Measurements from ENCODE around the gene B3GNT7. TPM values are rescaled to one million over a fixed set of nuclear protein-coding genes. Genes with fewer than 3 reads are reported as not detected.

The B3GNT7 gene
- total and polyA plus RNA-seq, 2 experiments from 2014 or later, result not detected

DNA sequence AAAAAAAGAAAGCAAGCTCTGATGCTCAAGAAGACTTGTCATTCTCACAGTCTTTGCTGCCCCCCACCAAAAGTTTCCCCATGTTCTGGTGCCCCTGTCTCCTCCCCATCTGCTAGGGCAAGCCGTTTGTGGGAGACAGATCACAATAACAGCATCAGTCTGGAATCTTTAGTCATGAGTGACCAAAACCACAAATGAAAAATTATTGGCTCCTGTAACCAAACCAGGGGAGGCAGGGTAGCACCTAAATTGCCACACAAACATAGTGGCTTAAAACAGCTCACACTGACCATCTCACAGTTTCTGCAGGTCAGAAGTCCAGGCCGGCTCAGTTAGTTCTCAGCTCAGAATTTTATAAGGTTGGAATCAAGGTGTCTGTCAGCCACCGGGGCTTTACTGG lies 9.1 kb upstream of the B3GNT7 start:
- WGBS, 2 experiments (ENCODE audit: low coverage in 1 of 2, low lambda C conversion rate in 2 of 2, missing lambda C conversion rate in 2 of 2), result 46 to 53% methylated on average over 3 of the region's 3 CpGs
- Histone ChIP-seq H3F3A (ENCODE audit: insufficient read depth) (peaks cover 10% of the 10 kb centered on the region; the same call in 1 of the 2 replicates), H3K4me2 (ENCODE audit: unreplicated experiment) (peak overlapping the region; percentile 31), H3K4me3 (no peak overlapping the region), H3K36me3 (ENCODE audit: low read depth) (no peaks in the 10 kb centered on the region), H3K79me2 (ENCODE audit: insufficient read depth) (no peaks in the 10 kb centered on the region), H3K9ac (no peak overlapping the region), H4K20me1 (ENCODE audit: insufficient read depth) (no peaks in the 10 kb centered on the region), H3K9me2 (ENCODE audit: insufficient read depth) (no peaks in the 10 kb centered on the region), H2AFZ (no peak overlapping the region), H3K9me3 (ENCODE audit: low read depth) (peaks cover 3% of the 10 kb centered on the region), H3K27ac (0 out of 2 replicates have a peak overlapping the region, but pooled peaks have one; percentile 12), H3K4me1 (ENCODE audit: insufficient read depth) (peaks cover 11% of the 10 kb centered on the region), H3K27me3 (replicated peaks; ENCODE audit: insufficient read depth) (no peaks in the 10 kb centered on the region)
- peak; percentile 83 for DNase-seq
- in situ Hi-C loops (cut with MboI), result no loop called here
- TF ChIP-seq EZH2 (IDR thresholded peaks at IDR 0.05; ENCODE audit: insufficient read depth, poor library complexity, severe bottlenecking) (no peak), EZH2phosphoT487 (IDR thresholded peaks at IDR 0.05; ENCODE audit: insufficient read depth, low read depth) (no peak)

GRCh38 chr2:231387904-231388724 lies 7.4 kb upstream of the B3GNT7 start:
- Histone ChIP-seq H3K36me3 (ENCODE audit: low read depth) (no peaks in the 10 kb centered on the region), H3K4me2 (ENCODE audit: unreplicated experiment) (no peak overlapping the region), H2AFZ (0 out of 2 replicates have a peak overlapping the region, but pooled peaks have one; percentile 25), H3K27ac (no peak overlapping the region), H3K9ac (no peak overlapping the region), H3F3A (ENCODE audit: insufficient read depth) (peaks cover 10% of the 10 kb centered on the region; the same call in 1 of the 2 replicates), H3K27me3 (replicated peaks; ENCODE audit: insufficient read depth) (no peaks in the 10 kb centered on the region), H3K4me3 (no peak overlapping the region), H3K9me3 (ENCODE audit: low read depth) (peaks cover 3% of the 10 kb centered on the region), H3K4me1 (ENCODE audit: insufficient read depth) (peaks cover 11% of the 10 kb centered on the region), H4K20me1 (ENCODE audit: insufficient read depth) (no peaks in the 10 kb centered on the region), H3K9me2 (ENCODE audit: insufficient read depth) (no peaks in the 10 kb centered on the region), H3K79me2 (ENCODE audit: insufficient read depth) (no peaks in the 10 kb centered on the region)
- 68 to 79% methylated on average over 21 to 26 of the region's 26 CpGs for WGBS, 2 experiments (ENCODE audit: low coverage in 1 of 2, low lambda C conversion rate in 2 of 2, missing lambda C conversion rate in 2 of 2)
- in situ Hi-C loops (cut with MboI), result no loop called here
- TF ChIP-seq EZH2 (IDR thresholded peaks at IDR 0.05; ENCODE audit: insufficient read depth, poor library complexity, severe bottlenecking) (no peak), EZH2phosphoT487 (IDR thresholded peaks at IDR 0.05; ENCODE audit: insufficient read depth, low read depth) (no peak)
- DNase-seq, result peak; percentile 62

DNA sequence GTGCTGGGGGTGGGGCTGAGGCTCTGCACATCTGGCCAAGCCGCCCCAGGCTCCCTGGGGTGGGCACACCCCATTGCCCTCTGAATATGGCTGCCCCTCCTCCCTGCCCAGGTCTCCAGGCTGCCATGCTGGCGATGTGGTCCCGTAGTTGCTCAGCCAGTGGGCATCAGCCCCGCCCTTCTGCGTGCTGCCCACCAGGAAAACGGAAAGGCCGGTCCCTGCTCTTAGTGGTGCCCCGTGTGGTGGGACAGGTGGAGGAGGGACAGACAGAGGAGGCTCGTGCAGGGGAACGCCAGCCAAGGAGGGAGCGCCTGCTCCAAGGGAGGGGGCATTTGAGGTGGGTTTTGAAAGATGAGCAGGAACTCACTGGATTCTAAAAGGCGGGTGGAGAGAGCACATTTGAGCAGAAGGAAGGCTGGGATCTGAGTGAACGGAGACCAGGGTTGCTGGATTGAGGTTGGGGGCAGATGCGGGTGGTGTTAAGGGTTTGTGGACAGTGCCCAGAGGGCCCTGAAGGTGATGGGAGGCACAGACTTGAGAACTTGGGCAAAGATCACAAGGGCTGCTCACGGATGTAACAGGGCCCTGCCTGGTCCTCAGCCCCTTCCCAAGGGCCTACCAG lies 6.7 kb upstream of the B3GNT7 start:
- in situ Hi-C loops (cut with MboI), result no loop called here
- Histone ChIP-seq H3K9me2 (ENCODE audit: insufficient read depth) (no peaks in the 10 kb centered on the region), H3K27me3 (replicated peaks; ENCODE audit: insufficient read depth) (no peaks in the 10 kb centered on the region), H3K4me2 (ENCODE audit: unreplicated experiment) (no peak overlapping the region), H3K4me1 (ENCODE audit: insufficient read depth) (peaks cover 11% of the 10 kb centered on the region), H2AFZ (no peak overlapping the region), H3K9ac (no peak overlapping the region), H3K4me3 (no peak overlapping the region), H3K79me2 (ENCODE audit: insufficient read depth) (no peaks in the 10 kb centered on the region), H4K20me1 (ENCODE audit: insufficient read depth) (no peaks in the 10 kb centered on the region), H3K9me3 (ENCODE audit: low read depth) (peaks cover 3% of the 10 kb centered on the region), H3K27ac (no peak overlapping the region), H3K36me3 (ENCODE audit: low read depth) (no peaks in the 10 kb centered on the region), H3F3A (ENCODE audit: insufficient read depth) (peaks cover 10% of the 10 kb centered on the region; the same call in 1 of the 2 replicates)
- TF ChIP-seq EZH2 (IDR thresholded peaks at IDR 0.05; ENCODE audit: insufficient read depth, poor library complexity, severe bottlenecking) (no peak), EZH2phosphoT487 (IDR thresholded peaks at IDR 0.05; ENCODE audit: insufficient read depth, low read depth) (no peak)
- no peak for DNase-seq
- WGBS, 2 experiments (ENCODE audit: low coverage in 1 of 2, low lambda C conversion rate in 2 of 2, missing lambda C conversion rate in 2 of 2), result 85 to 87% methylated on average over 15 of the region's 15 CpGs

GRCh38 chr2:231390667-231391066 lies 4.8 kb upstream of the B3GNT7 start:
- Histone ChIP-seq H3F3A (ENCODE audit: insufficient read depth) (peaks cover 6% of the 10 kb centered on the region; the same call in 1 of the 2 replicates), H3K79me2 (ENCODE audit: insufficient read depth) (no peaks in the 10 kb centered on the region), H3K27ac (no peak overlapping the region), H3K27me3 (replicated peaks; ENCODE audit: insufficient read depth) (peaks cover 14% of the 10 kb centered on the region; the same call in 1 of the 2 replicates), H3K4me1 (ENCODE audit: insufficient read depth) (peaks cover 11% of the 10 kb centered on the region), H3K9me3 (ENCODE audit: low read depth) (no peaks in the 10 kb centered on the region), H3K4me3 (no peak overlapping the region), H3K9ac (no peak overlapping the region), H3K36me3 (ENCODE audit: low read depth) (no peaks in the 10 kb centered on the region), H2AFZ (no peak overlapping the region), H3K4me2 (ENCODE audit: unreplicated experiment) (no peak overlapping the region), H4K20me1 (ENCODE audit: insufficient read depth) (no peaks in the 10 kb centered on the region), H3K9me2 (ENCODE audit: insufficient read depth) (no peaks in the 10 kb centered on the region)
- DNase-seq, result no peak
- in situ Hi-C loops (cut with MboI), result no loop called here
- 77 to 78% methylated on average over 8 of the region's 8 CpGs for WGBS, 2 experiments (ENCODE audit: low coverage in 1 of 2, low lambda C conversion rate in 2 of 2, missing lambda C conversion rate in 2 of 2)
- no peak for TF ChIP-seq EZH2 (IDR thresholded peaks at IDR 0.05; ENCODE audit: insufficient read depth, poor library complexity, severe bottlenecking)
- TF ChIP-seq EZH2phosphoT487 (IDR thresholded peaks at IDR 0.05; ENCODE audit: insufficient read depth, low read depth), result no peak

Measured in GM23248 (cell line).